H1 (cell line): ENCODE results near the gene CFAP100. TPM values are rescaled to one million over a fixed set of nuclear protein-coding genes. Genes with fewer than 3 reads are reported as not detected.

Experiments used
- polyA plus RNA-seq, 7 experiments: library from polyadenylated mRNA; depleted of rRNA in 3 of 7; stranded (reverse) in 5 of 7; unstranded in 2 of 7; fragments of >200 nt in 5 of 7; fragments of 200-250 nt in 2 of 7; gene quantifications; 1 replicate in 5 of 7; 2 replicates in 1 of 7; 4 replicates in 1 of 7; pipeline versions ENCODE4 v1.2.1 to v1.2.3, GENCODE V29; 2011 to 2013; ENCODE audit warnings: missing spikeins in 2 of 7, mixed read lengths in 2 of 7
- total RNA-seq: library from RNA; stranded (reverse); fragmentation: NEBNext Ultra II Directional; extraction: Animal tissue kit (Norgen Biotek cat#: 25700); gene quantifications from 2 replicates; pipeline ENCODE4 v1.2.1, GENCODE V29; 2021
- TF ChIP-seq, protein P1 (sequence below): fragments of 300-600 bp; sonication (generic); IDR thresholded peaks from 2 replicates; pipeline ENCODE4 v1.7.1; 2012; ENCODE audit warnings: low read length, moderate library complexity, mild to moderate bottlenecking, inconsistent platforms; ENCODE audit not compliant: insufficient replicate concordance

The CFAP100 gene
- total and polyA plus RNA-seq, 2 of the 8 experiments (the other 6 are each of a cell fraction or from before 2014, with no cell fraction given) = 0.17 TPM; not detected in 1

GRCh38 chr3:126432361-126433104, 37.8 kb downstream of the CFAP100 start (continued):
- TF ChIP-seq, protein P1, sequence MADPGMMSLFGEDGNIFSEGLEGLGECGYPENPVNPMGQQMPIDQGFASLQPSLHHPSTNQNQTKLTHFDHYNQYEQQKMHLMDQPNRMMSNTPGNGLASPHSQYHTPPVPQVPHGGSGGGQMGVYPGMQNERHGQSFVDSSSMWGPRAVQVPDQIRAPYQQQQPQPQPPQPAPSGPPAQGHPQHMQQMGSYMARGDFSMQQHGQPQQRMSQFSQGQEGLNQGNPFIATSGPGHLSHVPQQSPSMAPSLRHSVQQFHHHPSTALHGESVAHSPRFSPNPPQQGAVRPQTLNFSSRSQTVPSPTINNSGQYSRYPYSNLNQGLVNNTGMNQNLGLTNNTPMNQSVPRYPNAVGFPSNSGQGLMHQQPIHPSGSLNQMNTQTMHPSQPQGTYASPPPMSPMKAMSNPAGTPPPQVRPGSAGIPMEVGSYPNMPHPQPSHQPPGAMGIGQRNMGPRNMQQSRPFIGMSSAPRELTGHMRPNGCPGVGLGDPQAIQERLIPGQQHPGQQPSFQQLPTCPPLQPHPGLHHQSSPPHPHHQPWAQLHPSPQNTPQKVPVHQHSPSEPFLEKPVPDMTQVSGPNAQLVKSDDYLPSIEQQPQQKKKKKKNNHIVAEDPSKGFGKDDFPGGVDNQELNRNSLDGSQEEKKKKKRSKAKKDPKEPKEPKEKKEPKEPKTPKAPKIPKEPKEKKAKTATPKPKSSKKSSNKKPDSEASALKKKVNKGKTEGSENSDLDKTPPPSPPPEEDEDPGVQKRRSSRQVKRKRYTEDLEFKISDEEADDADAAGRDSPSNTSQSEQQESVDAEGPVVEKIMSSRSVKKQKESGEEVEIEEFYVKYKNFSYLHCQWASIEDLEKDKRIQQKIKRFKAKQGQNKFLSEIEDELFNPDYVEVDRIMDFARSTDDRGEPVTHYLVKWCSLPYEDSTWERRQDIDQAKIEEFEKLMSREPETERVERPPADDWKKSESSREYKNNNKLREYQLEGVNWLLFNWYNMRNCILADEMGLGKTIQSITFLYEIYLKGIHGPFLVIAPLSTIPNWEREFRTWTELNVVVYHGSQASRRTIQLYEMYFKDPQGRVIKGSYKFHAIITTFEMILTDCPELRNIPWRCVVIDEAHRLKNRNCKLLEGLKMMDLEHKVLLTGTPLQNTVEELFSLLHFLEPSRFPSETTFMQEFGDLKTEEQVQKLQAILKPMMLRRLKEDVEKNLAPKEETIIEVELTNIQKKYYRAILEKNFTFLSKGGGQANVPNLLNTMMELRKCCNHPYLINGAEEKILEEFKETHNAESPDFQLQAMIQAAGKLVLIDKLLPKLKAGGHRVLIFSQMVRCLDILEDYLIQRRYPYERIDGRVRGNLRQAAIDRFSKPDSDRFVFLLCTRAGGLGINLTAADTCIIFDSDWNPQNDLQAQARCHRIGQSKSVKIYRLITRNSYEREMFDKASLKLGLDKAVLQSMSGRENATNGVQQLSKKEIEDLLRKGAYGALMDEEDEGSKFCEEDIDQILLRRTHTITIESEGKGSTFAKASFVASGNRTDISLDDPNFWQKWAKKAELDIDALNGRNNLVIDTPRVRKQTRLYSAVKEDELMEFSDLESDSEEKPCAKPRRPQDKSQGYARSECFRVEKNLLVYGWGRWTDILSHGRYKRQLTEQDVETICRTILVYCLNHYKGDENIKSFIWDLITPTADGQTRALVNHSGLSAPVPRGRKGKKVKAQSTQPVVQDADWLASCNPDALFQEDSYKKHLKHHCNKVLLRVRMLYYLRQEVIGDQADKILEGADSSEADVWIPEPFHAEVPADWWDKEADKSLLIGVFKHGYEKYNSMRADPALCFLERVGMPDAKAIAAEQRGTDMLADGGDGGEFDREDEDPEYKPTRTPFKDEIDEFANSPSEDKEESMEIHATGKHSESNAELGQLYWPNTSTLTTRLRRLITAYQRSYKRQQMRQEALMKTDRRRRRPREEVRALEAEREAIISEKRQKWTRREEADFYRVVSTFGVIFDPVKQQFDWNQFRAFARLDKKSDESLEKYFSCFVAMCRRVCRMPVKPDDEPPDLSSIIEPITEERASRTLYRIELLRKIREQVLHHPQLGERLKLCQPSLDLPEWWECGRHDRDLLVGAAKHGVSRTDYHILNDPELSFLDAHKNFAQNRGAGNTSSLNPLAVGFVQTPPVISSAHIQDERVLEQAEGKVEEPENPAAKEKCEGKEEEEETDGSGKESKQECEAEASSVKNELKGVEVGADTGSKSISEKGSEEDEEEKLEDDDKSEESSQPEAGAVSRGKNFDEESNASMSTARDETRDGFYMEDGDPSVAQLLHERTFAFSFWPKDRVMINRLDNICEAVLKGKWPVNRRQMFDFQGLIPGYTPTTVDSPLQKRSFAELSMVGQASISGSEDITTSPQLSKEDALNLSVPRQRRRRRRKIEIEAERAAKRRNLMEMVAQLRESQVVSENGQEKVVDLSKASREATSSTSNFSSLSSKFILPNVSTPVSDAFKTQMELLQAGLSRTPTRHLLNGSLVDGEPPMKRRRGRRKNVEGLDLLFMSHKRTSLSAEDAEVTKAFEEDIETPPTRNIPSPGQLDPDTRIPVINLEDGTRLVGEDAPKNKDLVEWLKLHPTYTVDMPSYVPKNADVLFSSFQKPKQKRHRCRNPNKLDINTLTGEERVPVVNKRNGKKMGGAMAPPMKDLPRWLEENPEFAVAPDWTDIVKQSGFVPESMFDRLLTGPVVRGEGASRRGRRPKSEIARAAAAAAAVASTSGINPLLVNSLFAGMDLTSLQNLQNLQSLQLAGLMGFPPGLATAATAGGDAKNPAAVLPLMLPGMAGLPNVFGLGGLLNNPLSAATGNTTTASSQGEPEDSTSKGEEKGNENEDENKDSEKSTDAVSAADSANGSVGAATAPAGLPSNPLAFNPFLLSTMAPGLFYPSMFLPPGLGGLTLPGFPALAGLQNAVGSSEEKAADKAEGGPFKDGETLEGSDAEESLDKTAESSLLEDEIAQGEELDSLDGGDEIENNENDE = no peak
